HUES48 (cell line): Measurements from ENCODE around the gene TGFBR3.
"Not testable (repeated sequence)": the region's sequence is repeated elsewhere in the genome, so short reads cannot be mapped to it uniquely, and the experiment has no call there.

Source experiments
- H3K27ac ChIP-seq: one replicate; pipeline ENCODE4 v1.7.0; 2013; ENCODE audit warnings: low read depth, low read length, inconsistent platforms
- H3K27me3 ChIP-seq: 2 replicates; pipeline ENCODE4 v1.6.1; 2013; ENCODE audit warnings: mild to moderate bottlenecking, low read length; ENCODE audit not compliant: control insufficient read depth, insufficient read depth
- H3K36me3 ChIP-seq: 2 replicates; pipeline ENCODE4 v1.6.1; 2013; ENCODE audit warnings: low read length; ENCODE audit not compliant: control insufficient read depth, insufficient read depth
- H3K4me1 ChIP-seq: 2 replicates; pipeline ENCODE4 v1.6.1; 2013; ENCODE audit warnings: mild to moderate bottlenecking, low read length; ENCODE audit not compliant: control insufficient read depth, insufficient read depth
- H3K4me3 ChIP-seq: 2 replicates; pipeline ENCODE4 v1.5.1; 2013; ENCODE audit warnings: mild to moderate bottlenecking, low read depth, low read length
- H3K9ac ChIP-seq: 2 replicates; pipeline ENCODE4 v1.6.1; 2013; ENCODE audit warnings: mild to moderate bottlenecking, low read depth, low read length, moderate library complexity
- H3K9me3 ChIP-seq: 2 replicates; pipeline ENCODE4 v1.6.1; 2013; ENCODE audit warnings: low read length; ENCODE audit not compliant: control insufficient read depth, insufficient read depth

TGFBR3 gene

GRCh38 chr1:91864017-91864700 is 21.8 kb downstream of the TGFBR3 start:
- no peaks in the 10 kb centered on the region for H3K36me3 ChIP-seq
- no peaks in the 10 kb centered on the region for H3K4me1 ChIP-seq
- H3K9ac ChIP-seq, result no peak overlapping the region
- no peak overlapping the region for H3K27ac ChIP-seq
- no peaks in the 10 kb centered on the region for H3K9me3 ChIP-seq
- H3K4me3 ChIP-seq, result no peak overlapping the region
- H3K27me3 ChIP-seq, result no peaks in the 10 kb centered on the region

GRCh38 chr1:91863498-91863897 is 22.5 kb downstream of the TGFBR3 start:
- Histone ChIP-seq H3K9ac (no peak overlapping the region), H3K9me3 (no peaks in the 10 kb centered on the region), H3K27me3 (no peaks in the 10 kb centered on the region), H3K4me3 (no peak overlapping the region), H3K4me1 (no peaks in the 10 kb centered on the region), H3K27ac (no peak overlapping the region), H3K36me3 (no peaks in the 10 kb centered on the region)

GRCh38 chr1:91862120-91862519 is 23.8 kb downstream of the TGFBR3 start:
- Histone ChIP-seq H3K27ac (no peak overlapping the region), H3K4me1 (no peaks in the 10 kb centered on the region), H3K9ac (no peak overlapping the region), H3K27me3 (no peaks in the 10 kb centered on the region), H3K4me3 (no peak overlapping the region), H3K36me3 (no peaks in the 10 kb centered on the region), H3K9me3 (no peaks in the 10 kb centered on the region)

GRCh38 chr1:91857557-91858239 is 28.3 kb downstream of the TGFBR3 start:
- H3K27me3 ChIP-seq, result no peaks in the 10 kb centered on the region
- no peak overlapping the region for H3K9ac ChIP-seq
- H3K9me3 ChIP-seq, result no peaks in the 10 kb centered on the region
- no peak overlapping the region for H3K27ac ChIP-seq
- no peak overlapping the region for H3K4me3 ChIP-seq
- no peaks in the 10 kb centered on the region for H3K36me3 ChIP-seq
- no peaks in the 10 kb centered on the region for H3K4me1 ChIP-seq

- Histone ChIP-seq H3K4me3 (no peak overlapping the region), H3K27me3 (no peaks in the 10 kb centered on the region), H3K36me3 (no peaks in the 10 kb centered on the region)
These were observed 29.0 kb downstream of the TGFBR3 start for GRCh38 chr1:91856996-91857395.

GRCh38 chr1:91854852-91855534 is 31.0 kb downstream of the TGFBR3 start:
- Histone ChIP-seq H3K4me1 (no peaks in the 10 kb centered on the region), H3K4me3 (no peak overlapping the region), H3K9ac (no peak overlapping the region), H3K36me3 (no peaks in the 10 kb centered on the region), H3K27ac (no peak overlapping the region), H3K9me3 (no peaks in the 10 kb centered on the region), H3K27me3 (no peaks in the 10 kb centered on the region)

More at GRCh38 chr1:91856996-91857395, 29.0 kb downstream of the TGFBR3 start:
- Histone ChIP-seq H3K9me3 (no peaks in the 10 kb centered on the region), H3K27ac (no peak overlapping the region), H3K4me1 (no peaks in the 10 kb centered on the region), H3K9ac (no peak overlapping the region)

- Histone ChIP-seq H3K9me3 (no peaks in the 10 kb centered on the region), H3K27ac (no peak overlapping the region), H3K4me1 (no peaks in the 10 kb centered on the region), H3K9ac (no peak overlapping the region), H3K36me3 (no peaks in the 10 kb centered on the region), H3K27me3 (no peaks in the 10 kb centered on the region), H3K4me3 (no peak overlapping the region)
These were observed 32.6 kb downstream of the TGFBR3 start for GRCh38 chr1:91853397-91853796.

GRCh38 chr1:91852011-91852410 is 33.9 kb downstream of the TGFBR3 start:
- H3K4me3 ChIP-seq, H3K36me3 ChIP-seq, H3K4me1 ChIP-seq, H3K9ac ChIP-seq, H3K27ac ChIP-seq, H3K9me3 ChIP-seq, H3K27me3 ChIP-seq: not testable (repeated sequence)

GRCh38 chr1:91851130-91852010 is 34.6 kb downstream of the TGFBR3 start:
- Histone ChIP-seq H3K27me3 (no peaks in the 10 kb centered on the region), H3K36me3 (no peaks in the 10 kb centered on the region), H3K27ac (no peak overlapping the region), H3K9me3 (no peaks in the 10 kb centered on the region), H3K4me3 (no peak overlapping the region), H3K4me1 (0 out of 2 replicates have a peak, but pooled peaks cover 3% of the 10 kb centered on the region), H3K9ac (no peak overlapping the region)

- H3K4me1 ChIP-seq, result 0 out of 2 replicates have a peak, but pooled peaks cover 3% of the 10 kb centered on the region
- no peak overlapping the region for H3K4me3 ChIP-seq
- H3K27ac ChIP-seq, result no peak overlapping the region
- no peaks in the 10 kb centered on the region for H3K36me3 ChIP-seq
- no peaks in the 10 kb centered on the region for H3K27me3 ChIP-seq
- H3K9ac ChIP-seq, result no peak overlapping the region
- H3K9me3 ChIP-seq, result no peaks in the 10 kb centered on the region
These were observed 35.2 kb downstream of the TGFBR3 start for GRCh38 chr1:91850708-91851107.
